Activated naive CD8-positive, alpha-beta T cell treated with anti-CD3 and anti-CD28 coated beads, Interleukin-2, amount 50 U/mL, for 24 hours (primary cell): ENCODE data around the gene GGA1.

ENCODE experiments used
- ATAC-seq: fragments of 150-1000 bp; cut with Tn5 transposase; one replicate; pipeline ENCODE4 v1.10.0; 2021
- DNase-seq: peaks from one replicate; pipeline ENCODE4 v3.0.0; 2021
- H3K27ac Mint-ChIP-seq: one replicate; pipeline ENCODE4 v1.8.0; 2021; ENCODE audit warnings: mild to moderate bottlenecking, mixed read lengths
- H3K27me3 Mint-ChIP-seq: one replicate; pipeline ENCODE4 v1.8.0; 2021; ENCODE audit warnings: mixed read lengths
- H3K36me3 Mint-ChIP-seq: one replicate; pipeline ENCODE4 v1.8.0; 2021; ENCODE audit warnings: low read depth, mixed read lengths
- H3K4me1 Mint-ChIP-seq: one replicate; pipeline ENCODE4 v1.8.0; 2021; ENCODE audit warnings: mixed read lengths
- H3K4me3 Mint-ChIP-seq: one replicate; pipeline ENCODE4 v1.8.0; 2021; ENCODE audit warnings: mild to moderate bottlenecking, moderate library complexity, mixed read lengths
- H3K9me3 Mint-ChIP-seq: one replicate; pipeline ENCODE4 v1.8.0; 2021; ENCODE audit warnings: mixed read lengths

Gene GGA1

GRCh38 chr22:37674248-37674647, 65.6 kb downstream of the GGA1 start:
- ATAC-seq (no peak), DNase-seq (no peak)
- Mint-ChIP-seq H3K4me1 (peaks cover 73% of the 10 kb centered on the region), H3K27ac (peak overlapping the region; percentile 67), H3K9me3 (no peaks in the 10 kb centered on the region), H3K36me3 (peaks cover 6% of the 10 kb centered on the region), H3K4me3 (peak overlapping the region; percentile 81), H3K27me3 (no peaks in the 10 kb centered on the region)

DNA sequence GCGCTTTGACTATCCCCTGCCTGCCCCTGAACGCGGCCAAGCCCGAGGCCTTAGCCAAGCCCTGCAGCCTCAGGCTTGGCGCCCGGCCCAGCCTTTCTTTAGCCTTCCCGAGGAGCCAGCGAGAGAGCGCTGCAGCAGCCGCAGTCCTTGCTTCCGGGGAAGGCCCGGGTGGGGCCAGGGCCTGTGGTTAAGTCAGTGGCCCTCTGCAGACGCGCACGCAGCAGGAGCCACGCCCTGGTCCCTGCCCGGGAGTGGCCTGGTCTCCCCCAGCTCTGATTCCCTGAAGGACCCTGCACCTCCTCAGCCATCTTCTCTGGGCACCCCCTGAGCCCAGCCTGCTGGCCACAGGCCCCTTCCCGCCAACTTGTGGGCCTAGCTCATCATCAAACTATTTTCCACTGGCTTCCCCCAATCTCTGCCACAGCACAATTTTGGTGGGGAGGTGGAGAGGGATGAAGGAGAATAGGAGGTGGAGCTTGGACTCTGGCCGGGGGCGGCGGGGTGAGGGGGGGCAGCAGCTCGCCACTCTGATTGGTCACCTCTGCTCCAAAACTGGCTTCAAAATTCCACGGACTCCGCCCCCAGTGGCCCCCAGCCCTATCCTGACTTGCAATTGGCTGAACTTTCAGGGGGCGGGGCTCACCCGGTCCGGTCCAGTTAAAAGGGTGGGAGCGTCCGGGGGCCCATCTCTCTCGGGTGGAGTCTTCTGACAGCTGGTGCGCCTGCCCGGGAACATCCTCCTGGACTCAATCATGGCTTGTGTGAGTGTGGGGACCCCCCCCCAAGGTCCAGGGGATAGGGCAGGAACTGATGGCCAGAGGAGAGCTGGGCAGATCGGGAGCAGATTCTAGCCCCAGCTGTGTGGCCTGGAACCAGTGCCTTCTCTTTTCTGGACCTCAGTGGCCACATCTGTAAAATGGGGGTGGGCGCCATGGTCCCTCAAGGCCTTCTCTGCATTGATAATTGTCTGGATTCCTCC, 66.6 kb downstream of the GGA1 start, which contains the start of gene LGALS1:
Gene LGALS1, plus strand, starts transcription at position 686 of the 979 bp plus-strand sequence. Its CDS starts 67 bp downstream, at position 753.
- peak; percentile 79 for DNase-seq
- H3K4me1 Mint-ChIP-seq: peaks cover 73% of the 10 kb centered on the region
- peaks cover 5% of the 10 kb centered on the region for H3K36me3 Mint-ChIP-seq
- H3K27me3 Mint-ChIP-seq: no peaks in the 10 kb centered on the region
- peak; percentile 56 for ATAC-seq
- peak within 1 kb of the TSS; percentile 81 for H3K4me3 Mint-ChIP-seq
- peak within 1 kb of the TSS; percentile 94 for H3K27ac Mint-ChIP-seq
- no peaks in the 10 kb centered on the region for H3K9me3 Mint-ChIP-seq

- DNase-seq (peak; percentile 46), ATAC-seq (no peak)
- Mint-ChIP-seq H3K27ac (peak overlapping the region; percentile 94), H3K4me1 (peaks cover 74% of the 10 kb centered on the region), H3K36me3 (peaks cover 5% of the 10 kb centered on the region), H3K9me3 (no peaks in the 10 kb centered on the region), H3K4me3 (peak overlapping the region; percentile 81), H3K27me3 (no peaks in the 10 kb centered on the region)
Observed at GRCh38 chr22:37675930-37676735, 67.5 kb downstream of the GGA1 start.

- peak overlapping the region; percentile 94 for H3K27ac Mint-ChIP-seq
- peaks cover 73% of the 10 kb centered on the region for H3K4me1 Mint-ChIP-seq
- DNase-seq: peak; percentile 93
Observed at GRCh38 chr22:37676736-37677492, 68.3 kb downstream of the GGA1 start.

GRCh38 chr22:37677493-37677974, 68.9 kb downstream of the GGA1 start:
- Mint-ChIP-seq H3K4me3 (peak overlapping the region; percentile 81), H3K27me3 (no peaks in the 10 kb centered on the region), H3K9me3 (no peaks in the 10 kb centered on the region), H3K36me3 (peaks cover 5% of the 10 kb centered on the region), H3K4me1 (peaks cover 67% of the 10 kb centered on the region), H3K27ac (peak overlapping the region; percentile 90)
- ATAC-seq (peak; percentile 6), DNase-seq (no peak)

More at GRCh38 chr22:37676736-37677492, 68.3 kb downstream of the GGA1 start:
- H3K4me3 Mint-ChIP-seq: peak overlapping the region; percentile 81
- peak; percentile 73 for ATAC-seq
- no peaks in the 10 kb centered on the region for H3K9me3 Mint-ChIP-seq
- peaks cover 5% of the 10 kb centered on the region for H3K36me3 Mint-ChIP-seq
- H3K27me3 Mint-ChIP-seq: no peaks in the 10 kb centered on the region

- H3K4me1 Mint-ChIP-seq: peaks cover 58% of the 10 kb centered on the region
- H3K27ac Mint-ChIP-seq: no peak overlapping the region
- H3K4me3 Mint-ChIP-seq: no peak overlapping the region
- H3K36me3 Mint-ChIP-seq: peaks cover 5% of the 10 kb centered on the region
- no peaks in the 10 kb centered on the region for H3K27me3 Mint-ChIP-seq
- ATAC-seq (no peak), DNase-seq (no peak)
- no peaks in the 10 kb centered on the region for H3K9me3 Mint-ChIP-seq
Observed at GRCh38 chr22:37678372-37678771, 69.7 kb downstream of the GGA1 start.

- Mint-ChIP-seq H3K4me3 (no peak overlapping the region), H3K36me3 (peaks cover 5% of the 10 kb centered on the region), H3K9me3 (no peaks in the 10 kb centered on the region), H3K27ac (peak overlapping the region; percentile 59), H3K4me1 (peaks cover 46% of the 10 kb centered on the region), H3K27me3 (no peaks in the 10 kb centered on the region)
- no peak for ATAC-seq
- no peak for DNase-seq
Observed at GRCh38 chr22:37679670-37680069, 71.0 kb downstream of the GGA1 start.

DNA sequence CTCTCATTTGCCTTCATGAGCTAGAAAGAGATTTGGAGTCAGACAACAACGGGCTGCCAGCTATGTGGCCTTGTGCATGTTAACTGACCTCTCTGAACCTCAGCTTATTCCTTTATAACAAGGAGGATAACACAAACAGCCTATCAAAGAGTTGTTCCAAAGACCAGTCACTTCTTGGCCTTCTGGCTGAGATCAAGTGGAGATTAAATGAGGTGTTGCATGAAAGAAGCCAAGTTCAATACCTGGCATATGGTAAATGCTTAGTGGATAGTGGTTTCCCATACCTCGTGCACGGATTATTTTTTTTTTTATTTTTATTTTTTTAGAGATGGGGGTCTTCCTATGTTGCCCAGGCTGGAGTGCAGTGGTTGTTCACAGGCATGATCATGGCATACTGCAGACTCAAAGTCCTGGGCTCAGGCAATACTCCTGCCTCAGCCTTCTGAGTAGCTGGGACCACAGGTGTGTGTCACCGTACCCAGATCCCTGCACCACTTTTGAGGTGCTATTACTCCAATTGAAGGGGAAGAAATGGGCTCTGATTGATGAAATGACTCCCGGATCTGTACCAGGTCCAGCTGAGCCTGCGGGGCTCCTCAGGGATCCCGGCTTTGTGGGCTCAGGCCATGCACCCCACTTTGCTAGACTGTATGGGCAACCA, 71.7 kb downstream of the GGA1 start:
- Mint-ChIP-seq H3K27me3 (no peaks in the 10 kb centered on the region), H3K9me3 (no peaks in the 10 kb centered on the region), H3K27ac (no peak overlapping the region), H3K4me3 (no peak overlapping the region), H3K4me1 (peaks cover 40% of the 10 kb centered on the region), H3K36me3 (peaks cover 5% of the 10 kb centered on the region)
- DNase-seq (no peak), ATAC-seq (no peak)

- Mint-ChIP-seq H3K27ac (no peak overlapping the region), H3K4me1 (peaks cover 34% of the 10 kb centered on the region), H3K4me3 (no peak overlapping the region), H3K27me3 (no peaks in the 10 kb centered on the region), H3K36me3 (peaks cover 5% of the 10 kb centered on the region), H3K9me3 (no peaks in the 10 kb centered on the region)
- no peak for ATAC-seq
- DNase-seq: no peak
Observed at GRCh38 chr22:37681001-37681424, 72.4 kb downstream of the GGA1 start.

DNA sequence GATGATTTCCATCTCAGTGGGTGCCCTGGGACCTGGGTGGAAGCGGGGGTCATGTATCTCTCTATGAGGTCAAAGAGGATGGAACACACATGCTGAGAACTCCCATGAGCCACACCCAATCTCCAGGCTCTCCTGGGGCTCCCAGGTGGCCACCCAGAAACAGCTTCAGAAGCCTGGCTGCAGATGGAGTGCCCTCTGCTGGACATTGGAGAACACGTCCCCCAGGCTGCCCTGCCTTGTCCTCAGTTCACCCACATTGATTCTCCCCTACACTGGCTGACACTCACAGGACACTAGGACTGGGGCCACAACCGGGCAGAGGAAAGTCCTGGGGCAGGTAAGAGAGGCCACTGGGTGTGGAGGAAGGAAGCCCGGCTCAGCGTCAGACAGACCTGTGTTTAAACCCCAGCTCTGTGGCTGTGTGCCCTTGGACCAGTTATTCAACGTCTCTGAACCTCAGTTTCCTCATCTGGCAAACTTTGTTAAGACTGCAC, 73.0 kb downstream of the GGA1 start:
- DNase-seq (peak; percentile 80), ATAC-seq (peak; percentile 45)
- Mint-ChIP-seq H3K36me3 (peaks cover 5% of the 10 kb centered on the region), H3K9me3 (no peaks in the 10 kb centered on the region), H3K27me3 (no peaks in the 10 kb centered on the region), H3K4me1 (peaks cover 34% of the 10 kb centered on the region), H3K27ac (no peak overlapping the region), H3K4me3 (no peak overlapping the region)
